Endothelial cell of umbilical vein (primary cell): Measurements from ENCODE around the gene MDH1. TPM values are rescaled to one million over a fixed set of nuclear protein-coding genes. Genes with fewer than 3 reads are reported as not detected.

ENCODE experiments used
- BruUV-seq: library from RNA; stranded (reverse); fragments of 400-500 nt; replicated peaks from 2 replicates; lab custom pipeline; 2021; lab: Mats Ljungman, UMichigan
- CTCF ChIA-PET: fragments of 300-600, 350-600 bp; sonication (Branson Sonifier 250); formaldehyde crosslinking; loops from one replicate; lab custom pipeline; 2021; ENCODE audit warnings: antibody characterized with exemption, inconsistent platforms; lab: Charles Lee
- POLR2A ChIA-PET: fragments of 300-600, 350-600 bp; sonication (Branson Sonifier 250); formaldehyde crosslinking; loops from one replicate; lab custom pipeline; 2021; ENCODE audit warnings: antibody characterized with exemption, inconsistent platforms; lab: Charles Lee
- DNase-seq: peaks from one replicate; pipeline ENCODE4 v3.0.0-alpha.2; 2011; ENCODE audit warnings: low read depth, low spot score
- FAIRE-seq: peaks from 2 replicates; lab custom pipeline; 2011; peaks lifted over from hg19 to GRCh38; lab: Jason Lieb, UNC
- H2AFZ ChIP-seq: 2 replicates; pipeline ENCODE4 v1.6.0; 2012; ENCODE audit warnings: low read depth, low read length, control low read depth, inconsistent platforms
- H3K27ac ChIP-seq: 2 replicates; pipeline ENCODE4 v1.5.1; 2011; ENCODE audit warnings: low read depth, mild to moderate bottlenecking, control low read depth, low read length, moderate library complexity; ENCODE audit not compliant: insufficient read depth
- H3K27me3 ChIP-seq, 2 experiments: 2 replicates each; pipeline versions ENCODE4 v1.6.0 to v1.6.1; 2011; ENCODE audit warnings: low read length in 2 of 2, mixed read lengths in 1 of 2; ENCODE audit not compliant: control insufficient read depth in 2 of 2, insufficient read depth in 2 of 2
- H3K36me3 ChIP-seq, 2 experiments: 2 replicates in 1 of 2; 3 replicates in 1 of 2; pipeline ENCODE4 v1.5.1; 2011; ENCODE audit warnings: low read length in 2 of 2, mild to moderate bottlenecking in 1 of 2, moderate library complexity in 1 of 2; ENCODE audit not compliant: control insufficient read depth in 2 of 2, insufficient read depth in 2 of 2; ENCODE audit errors: extremely low read depth in 1 of 2
- H3K4me1 ChIP-seq: 3 replicates; pipeline ENCODE4 v1.5.1; 2011; ENCODE audit warnings: mild to moderate bottlenecking, low read length; ENCODE audit not compliant: control insufficient read depth, insufficient read depth; ENCODE audit errors: extremely low read depth
- H3K4me2 ChIP-seq: 2 replicates; pipeline ENCODE4 v1.6.1; 2011; ENCODE audit warnings: low read length, control low read depth, mixed read lengths; ENCODE audit not compliant: insufficient read depth
- H3K4me3 ChIP-seq, 3 experiments: fragments of 200-600 bp in 1 of 3; sonication (generic), shearing (Covaris generic) in 1 of 3; replicated peaks in 1 of 3; 2 replicates each; pipeline ENCODE4 v1.5.1; 2011 to 2016; ENCODE audit warnings: control low read depth in 3 of 3, low read length in 3 of 3, mild to moderate bottlenecking in 2 of 3, inconsistent platforms in 1 of 3, low read depth in 1 of 3, moderate library complexity in 1 of 3; ENCODE audit not compliant: insufficient read depth in 1 of 3
- H3K79me2 ChIP-seq: 2 replicates; pipeline ENCODE4 v1.6.0; 2012; ENCODE audit warnings: low read length, inconsistent platforms; ENCODE audit not compliant: control insufficient read depth, insufficient read depth
- H3K9ac ChIP-seq: replicated peaks from 2 replicates; pipeline ENCODE3; 2011; ENCODE audit warnings: low read length, control low read depth; ENCODE audit not compliant: insufficient read depth; ENCODE audit errors: extremely low read depth
- H3K9me1 ChIP-seq: replicated peaks from 3 replicates; pipeline ENCODE4 v1.6.0; 2011; ENCODE audit warnings: mild to moderate bottlenecking, low read length; ENCODE audit not compliant: control insufficient read depth, insufficient read depth; ENCODE audit errors: extremely low read depth
- H3K9me3 ChIP-seq: replicated peaks from 2 replicates; pipeline ENCODE4 v1.5.1; 2012; ENCODE audit warnings: low read length, inconsistent platforms; ENCODE audit not compliant: control insufficient read depth, insufficient read depth
- H4K20me1 ChIP-seq: replicated peaks from 2 replicates; pipeline ENCODE3; 2011; ENCODE audit warnings: mild to moderate bottlenecking, low read length; ENCODE audit not compliant: control insufficient read depth, insufficient read depth; ENCODE audit errors: extremely low read depth
- CTCF ChIP-seq, 2 donors: IDR thresholded peaks; 1 replicate in 1 of 2; 2 replicates in 1 of 2; pipeline ENCODE4 v1.5.1; 2011; ENCODE audit warnings: low read length in 2 of 2, mild to moderate bottlenecking in 2 of 2, moderate library complexity in 2 of 2, control low read depth in 1 of 2, inconsistent platforms in 1 of 2, low read depth in 1 of 2; ENCODE audit not compliant: insufficient read depth in 1 of 2; ENCODE audit errors: extremely low read depth in 1 of 2
- EZH2 ChIP-seq: IDR thresholded peaks from 2 replicates; pipeline ENCODE4 v1.6.1; 2012; ENCODE audit warnings: borderline replicate concordance, low read depth, mild to moderate bottlenecking, moderate library complexity, low read length, inconsistent platforms; ENCODE audit not compliant: severe bottlenecking
- FOS ChIP-seq: IDR thresholded peaks from 2 replicates; pipeline ENCODE4 v1.6.1; 2011; ENCODE audit warnings: mild to moderate bottlenecking, low read length, moderate library complexity, borderline replicate concordance; ENCODE audit not compliant: insufficient read depth
- GATA2 ChIP-seq: IDR thresholded peaks from 2 replicates; pipeline ENCODE4 v1.7.0; 2011; ENCODE audit warnings: low read depth, mild to moderate bottlenecking, moderate library complexity, mixed read lengths, low read length; ENCODE audit not compliant: insufficient read length, insufficient read depth
- JUN ChIP-seq: IDR thresholded peaks from 2 replicates; pipeline ENCODE4 v1.6.1; 2011; ENCODE audit warnings: borderline replicate concordance, low read depth; ENCODE audit not compliant: insufficient read length, insufficient read depth
- MAX ChIP-seq: IDR thresholded peaks from 2 replicates; pipeline ENCODE4 v1.6.1; 2011; ENCODE audit not compliant: insufficient read depth, insufficient read length
- MYC ChIP-seq: IDR thresholded peaks from one replicate; pipeline ENCODE4 v1.6.1; 2011; ENCODE audit warnings: mild to moderate bottlenecking, low read depth, low read length
- POLR2A ChIP-seq: IDR thresholded peaks from 2 replicates; pipeline ENCODE4 v1.6.1; 2012; ENCODE audit warnings: low read depth, mild to moderate bottlenecking, control low read depth, low read length
- POLR2AphosphoS5 ChIP-seq: IDR thresholded peaks from 2 replicates; pipeline ENCODE4 v1.6.1; 2012; ENCODE audit warnings: low read depth, mild to moderate bottlenecking, control low read depth, low read length, moderate library complexity; ENCODE audit not compliant: insufficient read depth
- dilution Hi-C: fragments of 300-500 bp; cut with MboI; formaldehyde crosslinking; loops from one replicate; pipeline ENCODE4 v1.15.0; 2019; ENCODE audit warnings: low sequenced_read_pairs; ENCODE audit not compliant: extremely low pct_ligation_motif_present
- intact Hi-C: fragments of 100-400 bp; cut with micrococcal nuclease; formaldehyde crosslinking; loops from one replicate; pipeline ENCODE4 v1.10.0; 2022
- polyA plus RNA-seq, 4 experiments: library from polyadenylated mRNA; depleted of rRNA in 3 of 4; stranded (reverse) in 3 of 4; unstranded in 1 of 4; fragments of >200 nt; gene quantifications; 2 replicates each; pipeline versions ENCODE4 v1.2.1 to v1.2.3, GENCODE V29; 2011 to 2012; ENCODE audit warnings: missing spikeins in 1 of 4
- total RNA-seq: library from RNA; stranded (reverse); gene quantifications from 2 replicates; pipeline ENCODE4 v1.2.3, GENCODE V29; 2021

Gene MDH1
- total and polyA plus RNA-seq, 2 donors (not counting 3 experiments of a cell fraction or from before 2014, with no cell fraction given), result 107 to 121 TPM

GRCh38 chr2:63632382-63632781 lies 43.6 kb downstream of the MDH1 start:
- DNase-seq, result no peak
- Histone ChIP-seq H3K4me2 (no peak overlapping the region), H2AFZ (no peak overlapping the region), H3K9ac (no peak overlapping the region), H3K9me1 (no peaks in the 10 kb centered on the region), H3K4me1 (no peaks in the 10 kb centered on the region), H4K20me1 (no peaks in the 10 kb centered on the region), H3K79me2 (no peaks in the 10 kb centered on the region), H3K27me3 (peaks cover 0 to 2% of the 10 kb centered on the region in 2 experiments), H3K4me3 (no peak overlapping the region), H3K27ac (no peak overlapping the region), H3K36me3 (no peaks in the 10 kb centered on the region), H3K9me3 (no peaks in the 10 kb centered on the region)
- dilution Hi-C loops (no loop called here), intact Hi-C loops (no loop called here)
- POLR2A ChIA-PET, result no interaction called here
- no TSS peak for BruUV-seq
- no peak for FAIRE-seq
- no peak for TF ChIP-seq JUN
- TF ChIP-seq GATA2, result no peak
- TF ChIP-seq CTCF (IDR thresholded peaks at IDR 0.05; ENCODE audit: extremely low read depth in 1 of 2, insufficient read depth in 1 of 2, low read depth in 1 of 2, low read length in 2 of 2), result no peak
- no peak for TF ChIP-seq POLR2AphosphoS5
- no peak for TF ChIP-seq FOS
- TF ChIP-seq POLR2A, result no peak
- no peak for TF ChIP-seq MYC
- no peak for TF ChIP-seq MAX
- no peak for TF ChIP-seq EZH2
- CTCF ChIA-PET, result interaction anchor here (1.0 kb wide), 1 partner anchor 9 kb away, joined by 3 read pairs; no protein-coding TSS in a partner anchor
